ENCODE data around the gene ADTRP. TPM values are rescaled to one million over a fixed set of nuclear protein-coding genes. Genes with fewer than 3 reads are reported as not detected.

Gene ADTRP
- polyA plus RNA-seq, 4 donors: 28.5 to 73.4 (median 59.2) TPM

- H3K36me3 ChIP-seq (ENCODE audit: control insufficient read depth in 3 of 3, insufficient read depth in 2 of 3, low read depth in 1 of 3, low read length in 3 of 3): peaks cover 0 to 3% (median 0%) of the 10 kb centered on the region in 3 donors
- H3K27ac ChIP-seq (ENCODE audit: low read depth in 1 of 3, low read length in 2 of 3): peak overlapping the region in 1 of 3 donors; percentile 35
- no peaks in the 10 kb centered on the region for H3K27me3 ChIP-seq (ENCODE audit: control insufficient read depth in 3 of 3, insufficient read depth in 3 of 3, low read length in 3 of 3)
- FAIRE-seq (no peak), DNase-seq (no peak)
- H3K4me3 ChIP-seq (ENCODE audit: low read depth in 1 of 3, low read length in 3 of 3): no peak overlapping the region
- WGBS, 3 donors: 88 to 97% (median 96%) methylated on average over 1 of the region's 1 CpG
- H3K4me1 ChIP-seq (ENCODE audit: control insufficient read depth in 3 of 3, insufficient read depth in 2 of 3, low read depth in 1 of 3, low read length in 2 of 3): no peaks in the 10 kb centered on the region
- H3K9me3 ChIP-seq (ENCODE audit: control insufficient read depth in 2 of 2, insufficient read depth in 1 of 2, low read depth in 1 of 2, low read length in 1 of 2): no peaks in the 10 kb centered on the region
Measured at GRCh38 chr6:11744101-11744500, 34.5 kb downstream of the ADTRP start.

GRCh38 chr6:11740875-11741274, 37.7 kb downstream of the ADTRP start:
- H3K4me3 ChIP-seq (ENCODE audit: low read depth in 1 of 3, low read length in 3 of 3): no peak overlapping the region
- WGBS, 3 donors: 70 to 85% (median 73%) methylated on average over 4 of the region's 4 CpGs
- no peak for FAIRE-seq
- no peaks in the 10 kb centered on the region for H3K9me3 ChIP-seq (ENCODE audit: control insufficient read depth in 2 of 2, insufficient read depth in 1 of 2, low read depth in 1 of 2, low read length in 1 of 2)
- no peaks in the 10 kb centered on the region for H3K27me3 ChIP-seq (ENCODE audit: control insufficient read depth in 3 of 3, insufficient read depth in 3 of 3, low read length in 3 of 3)
- no peak overlapping the region for H3K27ac ChIP-seq (ENCODE audit: low read depth in 1 of 3, low read length in 2 of 3)
- H3K36me3 ChIP-seq (ENCODE audit: control insufficient read depth in 3 of 3, insufficient read depth in 2 of 3, low read depth in 1 of 3, low read length in 3 of 3): peaks cover 0 to 3% (median 0%) of the 10 kb centered on the region in 3 donors
- DNase-seq: no peak
- H3K4me1 ChIP-seq (ENCODE audit: control insufficient read depth in 3 of 3, insufficient read depth in 2 of 3, low read depth in 1 of 3, low read length in 2 of 3): no peaks in the 10 kb centered on the region

GRCh38 chr6:11738661-11739375, 39.8 kb downstream of the ADTRP start:
- FAIRE-seq (no peak), DNase-seq (no peak)
- Histone ChIP-seq H3K27me3 (ENCODE audit: control insufficient read depth in 3 of 3, insufficient read depth in 3 of 3, low read length in 3 of 3) (no peaks in the 10 kb centered on the region), H3K4me3 (ENCODE audit: low read depth in 1 of 3, low read length in 3 of 3) (no peak overlapping the region), H3K4me1 (ENCODE audit: control insufficient read depth in 3 of 3, insufficient read depth in 2 of 3, low read depth in 1 of 3, low read length in 2 of 3) (no peaks in the 10 kb centered on the region), H3K36me3 (ENCODE audit: control insufficient read depth in 3 of 3, insufficient read depth in 2 of 3, low read depth in 1 of 3, low read length in 3 of 3) (peaks cover 0 to 3% (median 2%) of the 10 kb centered on the region in 3 donors), H3K9me3 (ENCODE audit: control insufficient read depth in 2 of 2, insufficient read depth in 1 of 2, low read depth in 1 of 2, low read length in 1 of 2) (no peaks in the 10 kb centered on the region), H3K27ac (ENCODE audit: low read depth in 1 of 3, low read length in 2 of 3) (no peak overlapping the region)
- WGBS, 3 donors: 68 to 92% (median 74%) methylated on average over 8 of the region's 8 CpGs

DNA sequence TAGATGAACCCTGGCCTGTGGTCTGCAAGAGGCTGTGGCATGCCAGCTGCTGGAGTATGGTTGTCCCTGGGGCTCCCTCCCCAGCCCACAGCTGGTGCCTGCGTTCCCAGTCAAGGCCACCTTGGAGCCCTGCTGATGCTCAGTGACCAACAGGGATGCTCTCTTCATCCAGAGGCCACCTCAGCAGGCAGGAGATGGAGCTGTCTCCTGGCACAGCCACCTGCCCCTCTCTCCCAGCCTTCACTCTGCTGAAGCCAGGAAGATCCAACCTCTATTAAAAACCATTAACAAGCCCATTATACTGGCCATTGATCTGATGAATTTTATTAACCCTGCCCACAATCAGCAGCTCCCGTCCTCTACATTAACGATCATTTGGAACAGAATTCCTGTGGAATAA, 40.4 kb downstream of the ADTRP start:
- Histone ChIP-seq H3K4me3 (ENCODE audit: low read depth in 1 of 3, low read length in 3 of 3) (no peak overlapping the region), H3K9me3 (ENCODE audit: control insufficient read depth in 2 of 2, insufficient read depth in 1 of 2, low read depth in 1 of 2, low read length in 1 of 2) (no peaks in the 10 kb centered on the region), H3K27me3 (ENCODE audit: control insufficient read depth in 3 of 3, insufficient read depth in 3 of 3, low read length in 3 of 3) (no peaks in the 10 kb centered on the region), H3K36me3 (ENCODE audit: control insufficient read depth in 3 of 3, insufficient read depth in 2 of 3, low read depth in 1 of 3, low read length in 3 of 3) (peaks cover 0 to 3% (median 2%) of the 10 kb centered on the region in 3 donors), H3K4me1 (ENCODE audit: control insufficient read depth in 3 of 3, insufficient read depth in 2 of 3, low read depth in 1 of 3, low read length in 2 of 3) (no peaks in the 10 kb centered on the region), H3K27ac (ENCODE audit: low read depth in 1 of 3, low read length in 2 of 3) (no peak overlapping the region)
- no peak for DNase-seq
- no peak for FAIRE-seq
- 95 to 98% (median 95%) methylated on average over 3 of the region's 3 CpGs for WGBS, 3 donors

DNA sequence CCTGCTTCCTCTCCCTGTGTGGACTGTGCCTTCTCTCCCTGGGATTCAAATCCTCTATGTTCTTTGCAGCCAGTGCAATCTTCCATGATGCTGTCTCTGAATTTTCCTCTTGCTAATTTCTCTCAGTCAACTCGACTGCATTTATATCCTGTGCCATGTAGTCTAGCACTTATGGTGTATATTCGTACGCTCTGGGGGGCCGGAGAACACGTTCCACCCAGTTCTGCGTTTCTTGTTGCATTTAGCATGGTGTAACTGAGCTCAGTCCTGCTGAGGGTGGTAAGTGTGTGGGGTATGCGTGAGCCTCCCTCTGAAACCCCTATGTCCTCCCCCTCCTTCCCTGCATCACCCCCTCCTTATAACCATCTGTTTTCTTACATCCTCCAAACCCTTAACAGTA, 42.0 kb downstream of the ADTRP start:
- Histone ChIP-seq H3K27ac (ENCODE audit: low read depth in 1 of 3, low read length in 2 of 3) (no peak overlapping the region), H3K4me1 (ENCODE audit: control insufficient read depth in 3 of 3, insufficient read depth in 2 of 3, low read depth in 1 of 3, low read length in 2 of 3) (peaks cover 0 to 3% (median 0%) of the 10 kb centered on the region in 3 donors), H3K9me3 (ENCODE audit: control insufficient read depth in 2 of 2, insufficient read depth in 1 of 2, low read depth in 1 of 2, low read length in 1 of 2) (no peaks in the 10 kb centered on the region), H3K4me3 (ENCODE audit: low read depth in 1 of 3, low read length in 3 of 3) (no peak overlapping the region), H3K27me3 (ENCODE audit: control insufficient read depth in 3 of 3, insufficient read depth in 3 of 3, low read length in 3 of 3) (no peaks in the 10 kb centered on the region), H3K36me3 (ENCODE audit: control insufficient read depth in 3 of 3, insufficient read depth in 2 of 3, low read depth in 1 of 3, low read length in 3 of 3) (peaks cover 0 to 3% (median 2%) of the 10 kb centered on the region in 3 donors)
- DNase-seq: no peak
- WGBS, 3 donors: 83 to 96% (median 90%) methylated on average over 7 of the region's 7 CpGs
- no peak for FAIRE-seq

DNA sequence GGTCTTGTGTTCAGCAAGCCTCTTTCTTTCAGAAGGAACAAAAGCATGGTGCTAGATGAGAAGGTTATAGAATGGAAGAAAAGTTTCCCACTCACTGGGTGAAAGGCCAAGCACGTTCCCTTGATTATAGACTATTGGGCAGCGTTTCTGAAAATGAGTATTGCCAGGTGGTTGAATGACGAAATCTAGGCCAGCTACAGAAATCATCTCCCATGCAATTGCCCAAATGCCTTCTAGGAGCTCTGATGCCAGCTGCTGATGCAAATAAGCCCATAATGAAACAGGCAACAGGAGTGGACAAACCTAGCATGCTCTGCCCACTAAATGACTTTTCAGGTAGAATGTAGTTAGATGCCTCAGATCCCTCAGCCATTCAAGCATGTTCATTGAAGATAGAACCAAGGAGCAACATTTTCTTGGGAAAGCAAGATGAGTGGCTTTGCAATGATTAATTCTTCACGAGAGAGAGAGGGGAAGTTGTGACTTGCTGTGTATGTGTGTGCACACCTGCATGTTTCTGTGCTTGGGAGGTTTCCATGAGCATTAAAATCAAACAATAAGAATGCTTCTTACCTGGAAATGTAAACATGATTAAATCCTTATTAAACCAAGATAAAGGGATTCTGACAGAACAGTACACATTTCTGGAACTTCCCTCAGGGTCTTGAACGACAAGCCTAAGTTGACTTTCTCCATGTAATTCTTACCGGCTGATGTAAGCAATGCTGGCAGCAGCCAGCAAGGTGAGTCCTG, 43.6 kb downstream of the ADTRP start:
- Histone ChIP-seq H3K27me3 (ENCODE audit: control insufficient read depth in 3 of 3, insufficient read depth in 3 of 3, low read length in 3 of 3) (no peaks in the 10 kb centered on the region), H3K27ac (ENCODE audit: low read depth in 1 of 3, low read length in 2 of 3) (no peak overlapping the region), H3K4me1 (ENCODE audit: control insufficient read depth in 3 of 3, insufficient read depth in 2 of 3, low read depth in 1 of 3, low read length in 2 of 3) (peaks cover 0 to 11% (median 0%) of the 10 kb centered on the region in 3 donors), H3K4me3 (ENCODE audit: low read depth in 1 of 3, low read length in 3 of 3) (no peak overlapping the region), H3K9me3 (ENCODE audit: control insufficient read depth in 2 of 2, insufficient read depth in 1 of 2, low read depth in 1 of 2, low read length in 1 of 2) (no peaks in the 10 kb centered on the region), H3K36me3 (ENCODE audit: control insufficient read depth in 3 of 3, insufficient read depth in 2 of 3, low read depth in 1 of 3, low read length in 3 of 3) (peaks cover 0 to 3% (median 2%) of the 10 kb centered on the region in 3 donors)
- WGBS, 3 donors: 70 to 75% (median 72%) methylated on average over 6 of the region's 6 CpGs
- DNase-seq (no peak), FAIRE-seq (no peak)

- Histone ChIP-seq H3K9me3 (ENCODE audit: control insufficient read depth in 2 of 2, insufficient read depth in 1 of 2, low read depth in 1 of 2, low read length in 1 of 2) (no peaks in the 10 kb centered on the region), H3K36me3 (ENCODE audit: control insufficient read depth in 3 of 3, insufficient read depth in 2 of 3, low read depth in 1 of 3, low read length in 3 of 3) (peaks cover 0 to 5% (median 3%) of the 10 kb centered on the region in 3 donors), H3K27ac (ENCODE audit: low read depth in 1 of 3, low read length in 2 of 3) (peak overlapping the region in 1 of 3 donors; percentile 63), H3K4me3 (ENCODE audit: low read depth in 1 of 3, low read length in 3 of 3) (no peak overlapping the region), H3K27me3 (ENCODE audit: control insufficient read depth in 3 of 3, insufficient read depth in 3 of 3, low read length in 3 of 3) (no peaks in the 10 kb centered on the region), H3K4me1 (ENCODE audit: control insufficient read depth in 3 of 3, insufficient read depth in 2 of 3, low read depth in 1 of 3, low read length in 2 of 3) (peaks cover 0 to 11% (median 0%) of the 10 kb centered on the region in 3 donors)
- WGBS, 3 donors: 68 to 86% (median 75%) methylated on average over 12 of the region's 12 CpGs
- FAIRE-seq (no peak), DNase-seq (no peak)
Measured at GRCh38 chr6:11732036-11732631, 46.5 kb downstream of the ADTRP start.

- Histone ChIP-seq H3K4me3 (ENCODE audit: low read depth in 1 of 3, low read length in 3 of 3) (no peak overlapping the region), H3K36me3 (ENCODE audit: control insufficient read depth in 3 of 3, insufficient read depth in 2 of 3, low read depth in 1 of 3, low read length in 3 of 3) (peaks cover 0 to 5% (median 3%) of the 10 kb centered on the region in 3 donors), H3K27me3 (ENCODE audit: control insufficient read depth in 3 of 3, insufficient read depth in 3 of 3, low read length in 3 of 3) (no peaks in the 10 kb centered on the region), H3K4me1 (ENCODE audit: control insufficient read depth in 3 of 3, insufficient read depth in 2 of 3, low read depth in 1 of 3, low read length in 2 of 3) (peaks cover 0 to 11% (median 0%) of the 10 kb centered on the region in 3 donors), H3K9me3 (ENCODE audit: control insufficient read depth in 2 of 2, insufficient read depth in 1 of 2, low read depth in 1 of 2, low read length in 1 of 2) (no peaks in the 10 kb centered on the region), H3K27ac (ENCODE audit: low read depth in 1 of 3, low read length in 2 of 3) (peak overlapping the region in 1 of 3 donors; percentile 42)
- no peak for FAIRE-seq
- DNase-seq: peak; percentile 35 to 64
- WGBS, 3 donors: 22 to 53% (median 34%) methylated on average over 3 of the region's 3 CpGs
Measured at GRCh38 chr6:11731423-11731822, 47.2 kb downstream of the ADTRP start.

All from small intestine (tissue), 7 donors.